T-helper 9 cell (primary cell): Measurements from ENCODE around the gene DDX41.

ENCODE experiments used
- DNase-seq: peaks from one replicate; pipeline ENCODE4 v3.0.0-alpha.2; 2020

DDX41 gene

DNA sequence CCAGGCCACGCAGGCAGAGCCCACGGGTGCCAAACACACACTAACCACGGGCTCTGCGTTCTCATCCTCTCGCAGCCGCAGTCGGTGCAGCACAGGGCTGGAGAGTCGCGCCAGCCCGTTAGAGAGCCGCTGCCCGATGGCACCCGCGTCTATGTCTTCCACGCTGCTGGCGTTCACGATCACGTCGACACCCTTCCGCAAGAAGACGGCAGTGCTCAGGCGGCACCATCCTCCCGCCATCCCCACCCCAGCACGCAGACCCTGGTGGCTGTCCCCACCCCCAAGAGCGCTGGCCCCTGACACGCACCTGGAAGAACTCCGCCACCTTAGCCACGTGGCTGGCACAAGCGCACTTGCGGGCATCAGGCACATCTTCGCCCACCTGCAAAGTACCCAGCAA, 49.3 kb downstream of the DDX41 start:
- DNase-seq, result no peak

DNA sequence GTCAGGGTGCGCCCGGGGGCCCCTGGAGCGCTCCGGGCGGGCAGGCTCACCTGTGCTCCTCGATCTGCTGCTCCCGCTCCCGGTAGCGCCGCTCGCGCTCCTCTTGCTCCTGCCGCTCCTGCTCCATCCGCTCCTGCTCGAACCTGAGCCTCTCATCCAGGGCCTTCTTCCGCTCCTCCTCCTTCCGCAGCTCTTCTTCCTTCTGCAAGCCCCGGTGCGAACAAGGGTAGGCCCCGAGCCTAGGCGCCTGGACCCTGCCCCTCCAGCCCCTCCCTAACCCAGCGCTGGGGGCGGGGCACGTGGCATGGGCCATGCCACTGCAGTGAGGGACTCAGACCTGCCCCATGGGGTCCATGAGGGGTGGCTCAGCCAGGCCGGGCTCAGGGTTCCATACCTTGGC, 49.9 kb downstream of the DDX41 start:
- no peak for DNase-seq

DNA sequence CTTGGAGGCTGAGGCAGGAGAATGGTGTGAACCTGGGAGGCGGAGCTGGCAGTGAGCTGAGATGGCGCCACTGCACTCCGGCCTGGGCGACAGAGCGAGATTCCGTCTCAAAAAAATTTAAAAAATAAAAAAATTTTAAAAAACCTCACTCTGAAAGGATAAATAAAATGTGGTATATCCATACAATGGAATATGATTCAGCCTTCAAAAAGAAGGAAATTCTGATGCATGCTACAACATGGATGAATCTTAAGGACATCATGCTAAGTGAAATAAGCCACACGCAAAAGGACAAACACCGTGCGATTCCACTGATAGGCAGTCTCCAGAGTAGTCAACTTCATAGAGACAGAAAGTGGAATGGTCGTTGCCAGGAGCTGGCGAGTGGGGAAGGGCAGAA, 51.7 kb downstream of the DDX41 start:
- DNase-seq, result no peak

DNA sequence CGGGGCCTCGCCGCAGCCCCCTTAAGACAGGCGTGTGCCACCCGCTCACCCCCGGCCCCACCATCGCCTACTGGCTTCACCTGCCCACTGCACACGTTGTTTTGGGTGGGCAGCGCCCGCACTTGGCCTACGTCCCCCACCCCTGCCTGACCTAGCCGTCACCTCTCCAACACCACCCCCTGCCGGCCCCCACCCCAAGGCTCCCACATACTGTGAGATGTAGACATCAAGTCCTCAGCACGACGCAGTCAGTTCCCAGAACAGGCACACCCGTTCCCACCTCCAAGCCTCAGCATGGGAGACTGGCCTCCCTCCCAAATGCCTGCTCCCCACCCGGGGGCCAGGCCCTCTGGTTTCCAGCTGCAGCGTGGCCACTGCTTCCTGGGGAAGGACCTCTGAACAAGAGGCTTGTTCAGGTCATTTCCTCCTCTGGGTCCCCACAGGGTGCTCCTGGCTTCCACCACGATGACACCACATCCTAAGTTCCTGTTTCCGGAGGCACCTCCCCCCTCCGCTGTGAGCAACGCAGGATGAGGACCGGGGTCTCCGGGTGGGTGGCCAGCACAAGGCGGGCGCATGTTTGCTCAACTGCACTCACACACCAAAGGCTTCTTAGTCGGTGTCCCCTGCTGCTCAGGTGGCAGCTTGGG, 54.6 kb downstream of the DDX41 start:
- DNase-seq, result no peak
